Activated CD4-positive, alpha-beta T cell treated with anti-CD3 and anti-CD28 coated beads for 48 hours (primary cell): Measurements from ENCODE around the gene GPR50.

Source experiments
- DNase-seq: peaks from one replicate; pipeline ENCODE4 v3.0.0-alpha.2; 2020

The GPR50 gene

GRCh38 chrX:151176231-151176750 is at the start of gene GPR50:
GPR50 (plus strand) TSS chrX:151176584; CDS start chrX:151176722, 138 bp downstream.
- DNase-seq = no peak

- DNase-seq = no peak
Observed at GRCh38 chrX:151132531-151132930, 43.9 kb upstream of the GPR50 start.

- peak; percentile 20 for DNase-seq
Observed at GRCh38 chrX:151151665-151152267, 24.6 kb upstream of the GPR50 start.

- DNase-seq = no peak
Observed at GRCh38 chrX:151153086-151153485, 23.3 kb upstream of the GPR50 start.

GRCh38 chrX:151153667-151154066 is 22.7 kb upstream of the GPR50 start:
- no peak for DNase-seq

- no peak for DNase-seq
Observed at GRCh38 chrX:151155234-151155633, 21.1 kb upstream of the GPR50 start.

GRCh38 chrX:151161690-151162089 is 14.7 kb upstream of the GPR50 start:
- DNase-seq = no peak

GRCh38 chrX:151167791-151168345 is 8.5 kb upstream of the GPR50 start:
- DNase-seq = no peak

GRCh38 chrX:151169783-151170182 is 6.6 kb upstream of the GPR50 start:
- no peak for DNase-seq

GRCh38 chrX:151174581-151175282 is 1.7 kb upstream of the GPR50 start:
- no peak for DNase-seq

GRCh38 chrX:151175283-151176062 is 911 bp upstream of the GPR50 start:
- no peak for DNase-seq

GRCh38 chrX:151177141-151178027 is 1.0 kb downstream of the GPR50 start:
- DNase-seq = no peak

- DNase-seq = no peak
Observed at GRCh38 chrX:151178746-151179145, 2.4 kb downstream of the GPR50 start.

- DNase-seq = no peak
Observed at GRCh38 chrX:151180400-151180799, 4.0 kb downstream of the GPR50 start.

GRCh38 chrX:151181088-151181487 is 4.7 kb downstream of the GPR50 start:
- DNase-seq = no peak

GRCh38 chrX:151183233-151183753 is 6.9 kb downstream of the GPR50 start:
- no peak for DNase-seq

- DNase-seq = no peak
Observed at GRCh38 chrX:151183912-151184565, 7.7 kb downstream of the GPR50 start.

GRCh38 chrX:151184705-151185104 is 8.3 kb downstream of the GPR50 start:
- DNase-seq = no peak

- DNase-seq = no peak
Observed at GRCh38 chrX:151206871-151207270, 30.5 kb downstream of the GPR50 start.

GRCh38 chrX:151225843-151226242 is 49.5 kb downstream of the GPR50 start:
- DNase-seq = no peak

- no peak for DNase-seq
Observed at GRCh38 chrX:151226941-151227340, 50.6 kb downstream of the GPR50 start.

- DNase-seq = no peak
Observed at GRCh38 chrX:151227627-151228026, 51.2 kb downstream of the GPR50 start.
